HG02678 (cell line): ENCODE results near the gene TCEA2.

Experiments used
- ATAC-seq: cut with Tn5 transposase; IDR thresholded peaks from one replicate; pipeline ENCODE4 v1.9.1; 2021; ENCODE audit warnings: mild to moderate bottlenecking, moderate library complexity; ENCODE audit not compliant: unreplicated experiment

Gene TCEA2

GRCh38 chr20:64035066-64035932, 27.7 kb upstream of the TCEA2 start:
- no peak for ATAC-seq

- ATAC-seq: no peak
These were observed 27.1 kb upstream of the TCEA2 start, which contains the start of gene C20orf204 for GRCh38 chr20:64035933-64036345. C20orf204 (plus strand) TSS chr20:64036182; CDS start chr20:64036324, 142 bp downstream.

DNA sequence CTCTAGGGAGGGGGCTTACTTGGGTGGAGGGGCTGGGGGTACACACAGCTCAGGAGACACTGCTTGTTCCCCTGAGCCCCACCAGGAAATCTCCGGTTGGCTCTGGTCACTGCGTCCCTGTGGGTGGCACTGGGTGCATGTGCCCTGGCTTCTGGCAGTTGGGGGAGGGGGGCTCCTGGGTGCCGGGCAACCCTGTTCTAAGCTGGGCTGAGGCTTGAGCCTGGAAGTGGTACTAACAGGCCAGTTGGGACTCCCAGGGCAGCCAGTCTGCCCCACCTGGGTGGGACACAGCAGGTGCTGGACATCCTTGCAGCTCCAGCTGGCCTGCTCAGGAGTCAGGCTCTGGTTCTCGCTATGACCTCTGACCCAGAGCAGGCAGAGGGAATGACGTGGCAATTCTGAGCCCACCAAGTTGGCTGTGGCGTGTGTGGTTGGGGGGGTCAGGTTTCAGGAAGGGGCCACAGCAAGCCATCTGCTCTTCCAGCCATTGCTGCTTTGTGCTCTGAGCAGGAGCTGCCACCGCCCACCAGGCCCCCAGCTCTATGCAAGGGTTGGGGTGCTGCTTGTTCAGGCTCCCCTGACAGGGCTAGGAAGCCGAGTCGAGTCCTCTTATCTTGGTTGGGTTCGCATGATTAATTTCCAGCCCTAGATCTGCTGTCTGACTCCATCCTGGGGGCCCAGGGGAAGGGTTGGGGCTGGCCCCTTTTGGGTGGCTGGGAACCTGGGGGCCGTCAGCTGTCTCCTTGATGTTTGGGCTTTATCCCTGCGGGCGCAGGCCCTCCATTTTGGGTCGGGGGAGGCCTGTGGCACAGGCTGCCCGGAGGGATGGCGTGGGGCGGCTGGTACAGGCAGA, 26.4 kb upstream of the TCEA2 start:
- ATAC-seq: no peak

DNA sequence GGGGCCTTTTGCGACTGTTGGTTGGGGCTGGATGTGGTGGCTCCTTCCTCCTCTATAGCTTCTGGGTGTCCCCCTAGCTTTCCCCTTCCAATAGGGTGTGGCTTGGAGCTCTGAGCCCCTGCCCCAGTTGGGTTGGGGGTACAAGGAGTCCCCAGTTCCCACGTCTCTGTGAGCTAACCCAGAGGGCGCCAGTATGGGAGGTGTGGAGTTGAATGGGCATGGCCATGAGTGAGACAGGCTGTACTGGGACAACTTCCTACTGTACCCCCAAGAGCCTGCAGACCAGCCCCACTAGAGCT, 25.9 kb upstream of the TCEA2 start:
- ATAC-seq: no peak

- ATAC-seq: no peak
These were observed 25.3 kb upstream of the TCEA2 start for GRCh38 chr20:64037498-64038213.

- peak; percentile 14 for ATAC-seq
These were observed 24.8 kb upstream of the TCEA2 start for GRCh38 chr20:64038224-64038564.

DNA sequence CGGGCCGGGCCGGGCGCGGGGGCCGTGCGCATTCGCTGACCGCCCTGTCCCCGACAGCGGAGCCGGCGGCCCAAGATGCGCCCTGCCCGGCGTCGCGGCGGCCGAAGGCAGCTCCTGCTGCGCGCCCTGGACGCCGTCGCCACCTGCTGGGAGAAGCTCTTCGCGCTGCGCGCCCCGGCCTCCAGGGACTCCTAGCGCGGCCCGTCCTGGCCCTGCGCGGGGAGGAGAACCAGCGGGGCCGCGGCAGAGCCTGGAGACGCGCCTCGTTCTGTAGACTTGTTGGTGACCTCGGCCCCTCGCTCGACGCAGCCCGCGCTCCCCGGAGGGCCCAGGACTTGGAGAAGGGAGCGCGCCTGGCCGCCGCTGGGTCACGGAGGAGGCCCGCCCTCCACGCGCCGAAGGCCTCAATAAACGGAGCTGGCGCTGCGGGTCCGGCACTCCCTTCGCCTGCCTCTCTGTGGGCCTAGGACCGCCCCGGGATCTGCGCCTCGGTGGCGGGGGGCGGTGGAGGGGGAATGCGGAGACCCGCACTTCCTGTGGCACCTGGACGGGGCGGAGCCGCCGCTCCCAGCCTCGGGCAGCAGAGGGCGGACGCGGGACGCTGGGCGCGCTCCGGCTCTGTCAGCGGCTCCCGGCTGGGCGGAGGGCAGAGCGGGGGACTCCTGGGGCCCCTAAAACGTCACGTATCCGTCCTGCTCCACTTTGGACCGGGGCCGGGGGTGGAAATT, 24.3 kb upstream of the TCEA2 start:
- ATAC-seq: peak; percentile 54

DNA sequence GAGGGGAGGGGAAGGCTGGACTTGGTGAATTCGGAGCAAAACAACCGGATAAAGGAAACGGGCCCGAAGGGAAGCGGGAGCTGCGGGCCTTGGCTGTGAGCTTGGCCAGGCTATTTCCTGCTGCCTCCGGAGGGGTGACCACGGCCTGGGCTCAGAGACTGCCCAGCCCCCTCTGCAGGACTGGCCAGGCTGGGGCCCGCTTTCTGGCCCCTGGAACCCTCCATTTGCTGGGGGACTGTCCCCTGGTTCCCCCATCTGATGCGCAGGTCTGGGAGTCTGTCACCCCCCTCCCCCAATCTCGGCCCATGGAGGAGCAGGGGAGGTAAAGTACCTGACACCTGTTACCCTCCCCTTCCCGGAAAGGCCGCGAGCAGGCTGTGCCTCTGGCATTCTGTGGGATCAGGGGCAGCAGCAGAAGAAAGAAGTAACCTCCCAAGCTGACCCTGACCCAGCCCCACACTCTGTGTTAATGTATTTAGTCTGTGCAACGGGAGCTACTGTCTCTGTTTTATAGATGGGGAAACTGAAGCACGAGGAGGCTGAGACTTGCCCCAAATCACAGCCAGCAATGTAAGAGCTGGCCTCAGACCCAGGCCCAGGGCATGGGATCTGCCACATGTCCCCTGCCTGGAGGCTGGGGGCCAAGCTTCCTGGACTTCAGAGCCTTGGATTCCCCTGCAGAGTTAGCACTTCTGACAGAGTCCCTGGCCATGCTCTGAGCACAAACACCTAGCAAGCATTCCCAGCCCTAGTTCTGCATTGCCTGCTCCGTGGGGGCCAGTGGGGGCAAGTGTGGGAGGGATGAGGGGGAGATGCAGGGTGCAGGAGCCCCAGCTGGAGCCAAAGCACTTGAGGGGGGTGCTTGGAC, 23.5 kb upstream of the TCEA2 start:
- ATAC-seq: no peak

DNA sequence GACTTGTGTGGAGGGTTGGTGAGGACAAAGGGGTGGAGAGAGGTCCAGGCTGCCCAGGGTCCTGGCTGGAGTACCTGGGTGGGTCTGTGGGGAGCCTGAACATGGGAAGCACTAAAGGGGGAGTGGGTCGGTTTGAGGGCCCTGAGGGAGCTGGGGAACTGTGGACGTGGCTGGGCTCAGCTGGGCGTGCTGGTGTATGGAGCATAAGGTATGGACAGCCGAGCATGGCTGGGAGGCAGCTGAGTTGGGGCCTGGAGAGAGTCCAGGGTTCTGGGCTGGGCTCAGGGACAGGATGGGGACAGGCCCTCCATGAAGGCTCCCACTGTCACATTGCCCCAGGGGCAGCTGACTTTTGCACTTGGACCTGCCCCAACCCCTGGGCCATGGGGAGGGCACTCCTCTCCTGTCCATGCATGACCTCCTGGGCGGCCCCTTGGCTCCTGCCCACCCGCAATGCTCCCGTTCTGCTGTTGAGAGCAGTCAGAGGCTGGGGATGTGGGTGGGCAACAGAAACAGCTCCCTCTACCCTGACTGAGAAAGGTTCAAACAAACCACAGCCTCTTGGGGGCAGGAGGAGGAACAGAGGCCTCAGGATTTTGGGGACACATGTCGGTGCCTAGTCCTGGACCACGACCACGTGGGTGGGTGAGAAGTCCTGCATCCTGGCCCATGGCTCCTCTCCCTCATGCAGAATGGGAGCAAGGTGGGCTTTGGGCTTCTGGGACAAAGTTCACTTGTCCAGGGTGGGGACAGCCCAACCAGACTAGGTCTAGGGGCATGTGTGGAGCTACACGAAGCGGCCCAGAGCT, 22.6 kb upstream of the TCEA2 start:
- no peak for ATAC-seq

DNA sequence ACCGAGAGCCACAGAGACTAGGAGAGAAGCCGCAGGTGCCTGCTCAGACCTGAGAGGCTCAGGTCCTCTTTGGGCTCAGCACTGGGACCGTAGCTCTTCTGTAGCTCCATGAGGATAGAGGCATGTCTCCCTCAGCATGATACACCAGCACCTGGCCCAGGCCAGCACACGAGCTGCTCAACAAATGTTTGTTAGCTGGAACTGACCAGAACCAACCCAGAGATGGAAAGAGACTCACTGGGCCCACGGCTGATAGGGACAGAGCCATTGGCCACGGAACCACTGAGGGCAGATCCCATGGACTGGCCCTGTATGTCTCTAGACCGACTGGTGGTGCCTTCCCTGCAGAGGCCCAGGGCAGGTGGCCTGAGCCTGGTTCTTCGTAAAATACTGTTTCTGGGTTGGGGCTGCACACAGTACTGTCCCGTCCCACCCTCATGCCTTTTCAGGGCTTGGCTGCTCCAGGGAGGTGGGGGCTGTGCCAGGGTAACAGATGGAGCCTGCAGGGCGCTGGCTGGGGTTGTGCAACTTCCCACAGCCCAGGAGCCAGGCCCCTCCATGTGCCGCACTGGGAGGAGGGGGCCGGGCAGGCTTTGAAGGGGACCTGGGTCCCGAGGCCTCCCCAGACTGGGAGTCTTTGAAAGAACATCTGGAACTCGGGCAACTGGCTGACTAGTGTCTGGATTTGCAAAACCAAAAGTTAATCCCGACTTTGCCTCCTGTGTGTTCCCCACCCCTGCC, 21.8 kb upstream of the TCEA2 start:
- no peak for ATAC-seq

- ATAC-seq: no peak
These were observed 21.3 kb upstream of the TCEA2 start for GRCh38 chr20:64041781-64042053.

DNA sequence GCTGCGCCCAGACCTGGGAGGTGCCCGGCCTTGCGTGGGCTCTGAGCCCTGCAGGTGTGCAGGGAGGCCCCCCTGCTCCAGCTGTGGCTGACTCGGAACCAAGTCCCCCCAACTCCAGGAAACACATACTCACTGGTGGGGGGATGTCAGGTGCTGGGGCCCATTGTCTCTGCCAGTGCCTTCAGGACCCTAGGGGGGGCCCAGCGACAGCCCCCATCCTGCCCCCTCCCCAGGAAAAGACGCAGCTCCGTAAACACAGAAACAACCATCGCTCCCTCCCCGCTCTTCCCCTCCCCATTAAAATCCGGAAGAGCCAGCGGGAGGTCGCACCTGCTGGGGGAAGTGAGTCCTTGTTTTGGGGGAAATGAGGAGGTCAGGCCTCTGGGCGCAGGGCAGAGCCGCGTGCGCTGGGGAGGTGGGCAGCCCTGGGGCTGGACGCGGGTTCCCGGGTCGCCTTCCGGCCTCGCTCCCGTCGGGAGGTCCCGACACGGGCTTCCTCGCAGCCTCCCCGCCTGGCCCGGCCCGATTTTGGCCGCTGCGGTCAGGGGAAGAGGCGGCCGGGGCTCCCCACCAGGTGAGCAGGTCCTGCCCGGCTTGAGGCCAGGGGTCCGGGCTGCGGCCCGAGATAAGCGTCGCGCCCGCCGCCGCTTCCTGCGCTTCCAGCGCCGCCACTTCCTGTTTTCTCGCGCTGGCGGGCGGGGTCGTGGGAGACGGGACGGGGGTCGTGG, 20.8 kb upstream of the TCEA2 start:
- no peak for ATAC-seq

DNA sequence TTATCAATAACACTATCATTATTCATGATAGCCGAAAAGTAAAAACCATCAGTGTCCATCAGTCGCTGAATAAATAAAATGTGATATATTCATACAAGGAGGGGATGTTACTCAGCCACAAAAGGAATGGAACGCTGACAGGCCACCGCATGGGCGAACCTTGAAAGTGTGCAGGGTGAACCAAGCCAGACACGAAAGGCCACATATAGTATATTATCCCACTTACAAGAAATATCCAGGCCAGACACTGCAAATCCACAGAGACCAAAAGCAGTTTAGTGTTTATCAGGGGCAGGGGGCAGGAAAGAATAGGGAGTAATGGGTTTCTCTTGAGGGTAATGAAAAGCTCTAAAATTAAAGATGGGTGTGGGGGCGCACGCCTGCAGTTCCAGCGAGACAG, 19.2 kb upstream of the TCEA2 start:
- no peak for ATAC-seq

- ATAC-seq: no peak
These were observed 18.3 kb upstream of the TCEA2 start for GRCh38 chr20:64044484-64045247.

- ATAC-seq: no peak
These were observed 17.5 kb upstream of the TCEA2 start for GRCh38 chr20:64045346-64046011.

DNA sequence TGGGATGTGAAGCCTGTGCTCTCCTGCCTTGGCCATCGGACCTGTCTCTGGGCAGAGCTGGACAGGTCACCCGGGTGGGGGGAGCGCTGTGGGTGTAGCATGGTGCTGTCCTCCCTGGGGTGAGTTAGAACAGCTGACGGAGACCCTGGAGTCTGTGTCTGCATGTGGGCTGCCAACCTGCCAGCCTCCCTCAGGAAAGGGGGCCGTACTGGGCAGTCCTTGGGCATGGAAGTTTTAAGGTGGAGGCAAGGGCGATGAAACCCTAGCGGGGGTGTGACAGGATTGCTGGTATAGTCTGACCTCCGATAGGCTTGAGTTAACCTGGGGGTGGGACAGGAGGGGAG, 16.0 kb upstream of the TCEA2 start:
- ATAC-seq: no peak

DNA sequence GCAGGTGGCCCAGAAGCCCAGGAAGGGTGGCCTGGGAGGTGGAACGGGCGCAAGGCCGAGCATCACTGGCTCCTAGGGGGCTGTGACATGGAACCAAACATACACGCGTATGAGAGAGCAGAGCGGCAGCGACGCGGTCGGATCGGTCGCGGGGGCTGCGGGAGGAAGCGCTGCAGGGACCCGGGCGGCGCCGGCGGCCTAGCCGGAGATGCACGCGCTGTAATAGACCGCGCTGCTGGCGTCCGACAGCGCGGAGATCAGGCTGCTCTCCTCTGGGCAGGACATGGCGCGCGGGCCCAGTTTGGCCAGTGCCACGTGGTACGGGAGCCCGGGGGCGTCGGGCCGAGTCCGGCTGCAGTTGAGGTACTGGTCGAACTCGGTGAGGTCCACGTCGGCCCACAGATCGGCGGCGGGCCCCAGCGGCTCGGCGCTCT, 15.0 kb upstream of the TCEA2 start:
- no peak for ATAC-seq
